Stimulated activated memory B cell treated with anti-CD40 and anti-IgM and Interleukin-4, amounts not matched to agents 10 μg/mL and 1 μg/mL and 100 μg/mL, for 72 hours (primary cell): ENCODE results near the gene SLIT1.
A peak's percentile ranks its signal among the peaks of the same experiment; 100 is the strongest.
"Not testable (repeated sequence)": the region's sequence is repeated elsewhere in the genome, so short reads cannot be mapped to it uniquely, and the experiment has no call there.

Experiments used
- ATAC-seq: fragments of 150-1000 bp; cut with Tn5 transposase; 2 replicates; pipeline ENCODE4 v1.10.0; 2021
- H3K27ac Mint-ChIP-seq: one replicate; pipeline ENCODE4 v1.8.0; 2022; ENCODE audit warnings: mild to moderate bottlenecking, mixed read lengths
- H3K27me3 Mint-ChIP-seq: one replicate; pipeline ENCODE4 v1.8.0; 2022; ENCODE audit warnings: mixed read lengths
- H3K36me3 Mint-ChIP-seq: one replicate; pipeline ENCODE4 v1.8.0; 2022; ENCODE audit warnings: mixed read lengths
- H3K4me1 Mint-ChIP-seq: one replicate; pipeline ENCODE4 v1.8.0; 2022; ENCODE audit warnings: mixed read lengths
- H3K4me3 Mint-ChIP-seq: one replicate; pipeline ENCODE4 v1.8.0; 2022; ENCODE audit warnings: mild to moderate bottlenecking, moderate library complexity, mixed read lengths
- H3K9me3 Mint-ChIP-seq: one replicate; pipeline ENCODE4 v1.8.0; 2022; ENCODE audit warnings: mixed read lengths

Gene SLIT1

GRCh38 chr10:97040248-97040584 lies 145.5 kb downstream of the SLIT1 start:
- no peaks in the 10 kb centered on the region for H3K9me3 Mint-ChIP-seq
- H3K27me3 Mint-ChIP-seq = peaks cover 14% of the 10 kb centered on the region
- no peaks in the 10 kb centered on the region for H3K36me3 Mint-ChIP-seq
- no peak overlapping the region for H3K4me3 Mint-ChIP-seq
- H3K27ac Mint-ChIP-seq = no peak overlapping the region
- H3K4me1 Mint-ChIP-seq = peaks cover 21% of the 10 kb centered on the region
- no peak for ATAC-seq

DNA sequence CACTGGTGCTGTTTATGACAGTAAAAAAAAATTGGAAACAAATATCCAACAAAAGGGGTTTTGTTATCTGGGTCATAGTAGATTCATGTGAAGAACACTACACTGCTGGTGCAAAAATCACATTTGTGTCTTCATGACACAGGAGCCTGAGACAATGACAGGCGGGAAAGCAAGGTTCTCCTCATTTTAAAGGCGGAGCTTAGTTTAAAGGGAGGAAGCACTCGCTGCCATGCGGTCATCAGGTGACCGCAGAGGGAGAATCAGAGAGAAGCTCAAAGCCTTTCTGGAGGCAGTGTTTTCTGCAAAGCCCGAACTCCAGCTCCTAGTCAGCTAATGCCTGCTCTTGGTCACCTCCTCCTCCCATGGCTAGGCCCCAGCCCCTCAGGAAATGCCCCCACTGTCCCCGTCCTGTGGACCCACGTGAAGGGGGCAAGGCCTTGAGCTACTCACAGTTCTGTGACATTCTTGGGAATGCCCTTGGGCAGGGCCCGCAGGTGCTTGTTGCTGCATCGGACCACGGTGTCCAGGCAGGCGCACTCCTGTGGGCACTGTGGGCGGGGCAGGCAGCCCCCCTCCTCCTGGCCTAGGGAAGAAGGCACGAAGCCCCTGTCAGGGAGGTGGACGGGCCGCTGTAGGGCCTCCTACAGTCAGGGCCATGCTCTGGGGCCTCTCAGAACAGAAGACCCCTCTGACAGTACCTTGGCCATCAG lies 146.1 kb downstream of the SLIT1 start:
- Mint-ChIP-seq H3K4me3 (no peak overlapping the region), H3K9me3 (no peaks in the 10 kb centered on the region), H3K27me3 (peaks cover 20% of the 10 kb centered on the region), H3K4me1 (peaks cover 21% of the 10 kb centered on the region), H3K36me3 (no peaks in the 10 kb centered on the region), H3K27ac (no peak overlapping the region)
- no peak for ATAC-seq

DNA sequence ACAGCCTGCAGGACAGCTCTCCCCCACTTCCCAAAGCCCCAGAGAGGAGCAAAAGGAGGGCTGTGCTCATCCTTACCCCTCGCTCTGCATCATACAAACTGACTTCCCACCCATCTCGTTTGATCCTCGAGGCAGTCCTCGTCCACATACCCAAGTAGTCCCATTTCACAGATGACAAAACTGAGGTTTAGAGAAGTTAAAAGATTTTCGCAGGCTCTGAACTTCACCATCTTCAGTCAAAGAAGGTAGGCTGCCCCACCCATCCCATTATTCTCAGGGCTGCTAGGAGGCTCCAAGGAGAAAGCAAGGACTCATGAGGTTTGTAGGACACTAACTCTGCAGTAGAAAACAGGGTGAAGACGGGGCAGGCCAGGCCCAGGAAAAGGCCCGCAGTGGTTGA lies 147.1 kb downstream of the SLIT1 start:
- ATAC-seq = no peak
- Mint-ChIP-seq H3K4me3 (no peak overlapping the region), H3K36me3 (no peaks in the 10 kb centered on the region), H3K27ac (no peak overlapping the region), H3K9me3 (no peaks in the 10 kb centered on the region), H3K4me1 (peaks cover 21% of the 10 kb centered on the region), H3K27me3 (peaks cover 22% of the 10 kb centered on the region)

- peaks cover 22% of the 10 kb centered on the region for H3K27me3 Mint-ChIP-seq
- no peaks in the 10 kb centered on the region for H3K36me3 Mint-ChIP-seq
- H3K4me3 Mint-ChIP-seq = peak overlapping the region; percentile 81
- H3K4me1 Mint-ChIP-seq = peaks cover 21% of the 10 kb centered on the region
- ATAC-seq = peak; percentile 79
- H3K27ac Mint-ChIP-seq = peak overlapping the region; percentile 49
- H3K9me3 Mint-ChIP-seq = no peaks in the 10 kb centered on the region
These were observed 148.1 kb downstream of the SLIT1 start for GRCh38 chr10:97037365-97038361.

- Mint-ChIP-seq H3K4me3 (no peak overlapping the region), H3K4me1 (peaks cover 21% of the 10 kb centered on the region), H3K36me3 (no peaks in the 10 kb centered on the region), H3K27ac (no peak overlapping the region), H3K27me3 (peaks cover 22% of the 10 kb centered on the region), H3K9me3 (no peaks in the 10 kb centered on the region)
- ATAC-seq = no peak
These were observed 150.6 kb downstream of the SLIT1 start for GRCh38 chr10:97034958-97035769.

- no peak for ATAC-seq
- Mint-ChIP-seq H3K27ac (no peak overlapping the region), H3K9me3 (no peaks in the 10 kb centered on the region), H3K36me3 (no peaks in the 10 kb centered on the region), H3K4me1 (peaks cover 21% of the 10 kb centered on the region), H3K4me3 (no peak overlapping the region), H3K27me3 (peaks cover 22% of the 10 kb centered on the region)
These were observed 151.5 kb downstream of the SLIT1 start for GRCh38 chr10:97034301-97034700.

- H3K36me3 Mint-ChIP-seq, H3K27ac Mint-ChIP-seq, H3K4me3 Mint-ChIP-seq, ATAC-seq, H3K9me3 Mint-ChIP-seq: not testable (repeated sequence)
- Mint-ChIP-seq H3K4me1 (peaks cover 21% of the 10 kb centered on the region), H3K27me3 (peaks cover 22% of the 10 kb centered on the region)
These were observed 151.9 kb downstream of the SLIT1 start for GRCh38 chr10:97033841-97034240.

DNA sequence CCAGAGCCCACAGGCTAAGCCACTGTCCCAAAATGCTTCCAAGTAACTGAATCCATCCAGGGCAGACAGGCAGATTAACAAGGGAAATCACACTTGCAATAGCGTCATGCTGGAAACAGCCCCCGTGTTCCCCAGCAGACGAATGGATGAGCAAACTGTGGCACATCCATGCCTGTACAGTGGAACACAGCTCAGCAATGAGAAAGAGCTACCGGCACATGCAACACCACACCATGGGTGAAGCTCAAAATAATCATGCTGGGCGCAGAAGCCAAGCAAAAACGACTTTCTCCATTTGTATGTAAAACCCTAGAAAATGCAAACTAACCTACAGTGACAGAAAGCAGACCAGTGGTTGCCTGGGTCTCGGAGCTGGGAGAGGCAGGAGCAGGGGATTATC lies 153.1 kb downstream of the SLIT1 start:
- H3K4me1 Mint-ChIP-seq = peaks cover 11% of the 10 kb centered on the region
- no peaks in the 10 kb centered on the region for H3K36me3 Mint-ChIP-seq
- no peaks in the 10 kb centered on the region for H3K9me3 Mint-ChIP-seq
- peaks cover 22% of the 10 kb centered on the region for H3K27me3 Mint-ChIP-seq
- H3K4me3 Mint-ChIP-seq = no peak overlapping the region
- no peak overlapping the region for H3K27ac Mint-ChIP-seq
- ATAC-seq = no peak

DNA sequence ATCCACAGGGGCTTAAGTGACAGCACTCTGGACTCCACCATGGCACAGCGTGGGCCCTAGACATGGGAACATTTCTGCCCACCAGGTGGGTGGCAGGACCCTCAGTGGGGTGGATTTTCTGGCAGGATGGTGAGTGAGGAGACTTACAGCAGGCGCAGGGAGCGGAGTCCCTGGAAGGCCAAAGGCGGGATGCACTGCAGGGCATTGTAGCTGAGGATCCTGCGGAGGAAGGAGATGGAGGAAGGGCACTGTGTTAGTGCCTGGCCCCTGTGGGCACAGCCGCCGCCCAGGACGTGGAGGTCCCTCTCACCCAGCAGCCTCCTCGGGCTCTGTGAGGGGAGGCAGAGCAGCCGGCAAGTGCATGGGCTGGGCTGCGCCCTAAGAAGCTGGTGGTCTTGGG lies 154.3 kb downstream of the SLIT1 start:
- no peak overlapping the region for H3K27ac Mint-ChIP-seq
- H3K9me3 Mint-ChIP-seq = no peaks in the 10 kb centered on the region

DNA sequence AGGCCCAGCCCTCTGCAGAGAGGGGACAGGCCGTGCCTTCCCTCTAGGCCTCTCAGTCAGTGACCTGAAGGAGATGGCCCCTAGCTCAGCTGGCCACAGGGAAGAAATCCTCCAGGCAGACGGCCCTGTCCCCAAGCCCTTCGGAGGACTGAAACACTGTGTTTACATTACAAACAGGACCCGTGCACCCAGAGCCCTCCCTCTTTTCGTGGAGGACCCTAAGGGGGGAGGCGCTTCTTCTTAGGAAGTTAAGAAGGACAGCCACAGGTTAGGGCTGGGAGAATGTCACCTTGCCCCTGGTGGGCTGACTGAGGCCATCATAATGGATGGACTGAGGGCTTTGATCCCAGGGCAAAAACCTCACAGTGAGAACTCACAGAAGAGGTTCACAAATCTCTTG lies 154.9 kb downstream of the SLIT1 start:
- H3K27ac Mint-ChIP-seq = no peak overlapping the region

More for the DNA sequence above, 154.3 kb downstream of the SLIT1 start:
- no peaks in the 10 kb centered on the region for H3K4me1 Mint-ChIP-seq
- ATAC-seq = peak; percentile 41
- H3K36me3 Mint-ChIP-seq = no peaks in the 10 kb centered on the region
- H3K4me3 Mint-ChIP-seq = no peak overlapping the region
- H3K27me3 Mint-ChIP-seq = peaks cover 20% of the 10 kb centered on the region

GRCh38 chr10:97029271-97029670 lies 156.5 kb downstream of the SLIT1 start:
- H3K27me3 Mint-ChIP-seq = no peaks in the 10 kb centered on the region
- H3K9me3 Mint-ChIP-seq = no peaks in the 10 kb centered on the region
- no peak for ATAC-seq
- H3K4me3 Mint-ChIP-seq = no peak overlapping the region
- H3K4me1 Mint-ChIP-seq = peaks cover 2% of the 10 kb centered on the region
- no peak overlapping the region for H3K27ac Mint-ChIP-seq
- no peaks in the 10 kb centered on the region for H3K36me3 Mint-ChIP-seq

More for the DNA sequence above, 154.9 kb downstream of the SLIT1 start:
- Mint-ChIP-seq H3K36me3 (no peaks in the 10 kb centered on the region), H3K9me3 (no peaks in the 10 kb centered on the region), H3K27me3 (peaks cover 14% of the 10 kb centered on the region), H3K4me3 (no peak overlapping the region), H3K4me1 (no peaks in the 10 kb centered on the region)
- ATAC-seq = no peak

DNA sequence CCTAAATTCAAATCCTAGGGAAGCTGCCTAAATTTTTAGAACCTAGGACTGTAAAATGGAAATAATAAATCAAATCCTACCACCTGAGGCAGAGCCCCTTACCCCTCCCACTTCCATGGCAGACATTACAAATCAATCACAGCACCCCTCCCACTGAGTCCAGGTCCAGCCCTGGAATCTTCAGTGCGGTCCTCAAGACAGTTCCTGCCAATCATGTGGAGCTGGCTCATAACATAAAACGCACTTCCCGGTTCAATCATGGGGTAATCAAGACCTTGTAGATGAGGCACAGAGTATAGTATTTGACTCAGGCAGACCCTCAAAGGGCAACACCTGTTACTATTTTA lies 157.0 kb downstream of the SLIT1 start:
- no peak for ATAC-seq
- no peaks in the 10 kb centered on the region for H3K27me3 Mint-ChIP-seq
- H3K4me3 Mint-ChIP-seq = no peak overlapping the region
- peaks cover 6% of the 10 kb centered on the region for H3K4me1 Mint-ChIP-seq
- no peaks in the 10 kb centered on the region for H3K9me3 Mint-ChIP-seq
- no peaks in the 10 kb centered on the region for H3K36me3 Mint-ChIP-seq
- H3K27ac Mint-ChIP-seq = no peak overlapping the region

DNA sequence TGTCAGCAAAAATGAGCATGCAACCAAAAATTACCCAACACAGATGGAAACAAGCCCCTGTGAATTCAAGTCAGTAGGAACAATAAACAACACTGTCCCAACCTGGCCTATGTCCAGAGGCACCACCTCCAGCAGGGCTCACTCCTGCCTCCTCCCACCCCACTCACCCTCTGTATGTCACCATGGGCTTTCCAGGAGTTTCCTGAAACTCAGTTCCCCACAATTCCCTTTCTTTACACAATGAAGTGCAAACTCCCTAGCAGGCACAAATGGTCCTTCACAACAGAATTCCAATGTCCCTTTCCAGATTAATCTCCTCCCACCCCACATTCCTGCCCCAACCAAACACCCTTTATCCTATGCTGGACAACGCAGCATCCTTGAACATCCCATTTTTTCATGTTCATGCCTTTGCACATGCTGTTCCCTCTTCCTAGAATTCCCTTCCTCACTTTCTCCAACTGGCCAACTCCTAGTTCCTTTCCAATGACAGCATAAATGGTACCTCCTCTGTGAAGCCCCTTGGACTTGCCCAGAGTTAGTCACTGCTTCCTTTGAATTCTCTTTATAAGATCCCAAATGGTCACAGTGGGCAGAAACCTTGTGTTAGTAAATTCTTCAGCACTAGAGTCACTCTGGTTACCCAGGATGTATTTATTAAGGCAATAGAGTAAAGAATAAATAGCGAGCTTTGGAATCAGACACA lies 157.5 kb downstream of the SLIT1 start:
- Mint-ChIP-seq H3K27ac (no peak overlapping the region), H3K4me1 (peaks cover 11% of the 10 kb centered on the region), H3K9me3 (no peaks in the 10 kb centered on the region), H3K36me3 (no peaks in the 10 kb centered on the region), H3K4me3 (no peak overlapping the region), H3K27me3 (no peaks in the 10 kb centered on the region)
- ATAC-seq = no peak

- Mint-ChIP-seq H3K27ac (no peak overlapping the region), H3K9me3 (no peaks in the 10 kb centered on the region), H3K36me3 (no peaks in the 10 kb centered on the region), H3K4me1 (peaks cover 18% of the 10 kb centered on the region), H3K27me3 (no peaks in the 10 kb centered on the region), H3K4me3 (no peak overlapping the region)
- ATAC-seq = peak; percentile 61
These were observed 160.0 kb downstream of the SLIT1 start for GRCh38 chr10:97025613-97026242.
